ENCODE measurements around the gene BTN1A1.
"Not testable (repeated sequence)": the region's sequence is repeated elsewhere in the genome, so short reads cannot be mapped to it uniquely, and the experiment has no call there.

BTN1A1 gene

GRCh38 chr6:26539071-26539615 lies 39.0 kb downstream of the BTN1A1 start:
- H3K4me3 ChIP-seq (ENCODE audit: low read depth, low read length), result peak overlapping the region; percentile 85
- no peak for TF ChIP-seq CTCF (IDR thresholded peaks at IDR 0.05; ENCODE audit: low read depth, low read length)

- no peak for TF ChIP-seq CTCF (IDR thresholded peaks at IDR 0.05; ENCODE audit: low read depth, low read length)
- H3K4me3 ChIP-seq (ENCODE audit: low read depth, low read length), result no peak overlapping the region
Measured at GRCh38 chr6:26541579-26541978, 41.5 kb downstream of the BTN1A1 start.

GRCh38 chr6:26543953-26544352 lies 43.9 kb downstream of the BTN1A1 start:
- no peak overlapping the region for H3K4me3 ChIP-seq (ENCODE audit: low read depth, low read length)
- TF ChIP-seq CTCF (IDR thresholded peaks at IDR 0.05; ENCODE audit: low read depth, low read length), result peak; percentile 39; the same call in 1 of the 2 replicates

GRCh38 chr6:26544473-26544872 lies 44.4 kb downstream of the BTN1A1 start:
- H3K4me3 ChIP-seq (ENCODE audit: low read depth, low read length), result no peak overlapping the region
- no peak for TF ChIP-seq CTCF (IDR thresholded peaks at IDR 0.05; ENCODE audit: low read depth, low read length)

- TF ChIP-seq CTCF (IDR thresholded peaks at IDR 0.05; ENCODE audit: low read depth, low read length), result no peak
- H3K4me3 ChIP-seq (ENCODE audit: low read depth, low read length), result no peak overlapping the region
Measured at GRCh38 chr6:26545627-26546026, 45.5 kb downstream of the BTN1A1 start.

GRCh38 chr6:26547363-26547762 lies 47.3 kb downstream of the BTN1A1 start:
- H3K4me3 ChIP-seq (ENCODE audit: low read depth, low read length), result not testable (repeated sequence)

GRCh38 chr6:26550250-26550993 lies 50.3 kb downstream of the BTN1A1 start:
- H3K4me3 ChIP-seq (ENCODE audit: low read depth, low read length), result peak overlapping the region; percentile 52
- TF ChIP-seq CTCF (IDR thresholded peaks at IDR 0.05; ENCODE audit: low read depth, low read length), result no peak
